NCI-H2196 treated with DMSO at 0.1 percent for 48 hours (cell line): ENCODE measurements around the gene ZCCHC24.

ENCODE experiments used
- DNase-seq: peaks from one replicate; lab custom pipeline; 2025; ENCODE audit not compliant: unreplicated experiment; lab: John Stamatoyannopoulos, UW

Gene ZCCHC24

GRCh38 chr10:79431891-79432831 lies 13.3 kb downstream of the ZCCHC24 start:
- DNase-seq: no peak

- no peak for DNase-seq
Observed at GRCh38 chr10:79431428-79431827, 14.0 kb downstream of the ZCCHC24 start.

DNA sequence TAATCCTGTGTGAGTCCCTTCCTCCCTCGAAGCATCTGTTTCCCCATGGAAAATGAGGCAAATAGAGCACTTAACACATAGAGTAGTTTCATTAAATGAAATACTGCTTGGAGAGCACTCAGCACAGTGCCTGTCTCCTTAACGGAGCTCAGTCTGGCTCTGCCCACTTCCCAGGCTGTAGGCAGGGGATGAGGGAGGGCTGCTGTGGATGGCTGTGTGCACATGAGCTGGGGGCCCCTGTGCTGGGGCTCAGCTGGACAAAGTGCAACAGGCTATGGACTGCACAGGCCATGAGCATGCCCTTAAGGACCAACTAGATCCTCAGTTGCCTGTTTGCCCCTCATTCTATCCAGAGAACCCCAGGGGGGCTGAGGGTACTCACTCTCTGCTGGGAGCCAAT lies 14.5 kb downstream of the ZCCHC24 start:
- no peak for DNase-seq

GRCh38 chr10:79430325-79430905 lies 15.0 kb downstream of the ZCCHC24 start:
- no peak for DNase-seq

GRCh38 chr10:79429751-79430150 lies 15.7 kb downstream of the ZCCHC24 start:
- no peak for DNase-seq

- DNase-seq: no peak
Observed at GRCh38 chr10:79427965-79428364, 17.5 kb downstream of the ZCCHC24 start.

DNA sequence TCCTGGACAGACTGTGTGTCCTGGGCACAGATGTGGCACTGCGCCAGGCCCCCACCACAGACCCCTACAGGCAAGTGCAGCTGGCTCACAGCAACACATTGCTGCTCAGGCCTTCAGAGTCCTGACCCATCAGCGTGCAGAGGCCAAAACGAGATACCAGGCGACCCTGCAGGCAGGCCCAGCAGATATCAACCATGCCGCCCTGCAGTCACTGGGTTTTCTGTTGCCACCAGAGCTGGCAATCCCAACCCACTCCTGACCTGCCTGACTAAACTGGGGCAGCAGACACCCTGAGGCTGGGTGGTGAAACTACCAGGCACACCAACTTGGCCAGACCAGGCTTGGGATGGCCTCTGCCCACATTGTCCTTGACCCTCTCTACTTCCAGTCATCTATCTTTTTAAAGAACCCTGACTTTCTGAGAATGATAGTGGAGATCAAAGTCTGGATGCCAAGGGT lies 20.3 kb downstream of the ZCCHC24 start:
- DNase-seq: no peak

DNA sequence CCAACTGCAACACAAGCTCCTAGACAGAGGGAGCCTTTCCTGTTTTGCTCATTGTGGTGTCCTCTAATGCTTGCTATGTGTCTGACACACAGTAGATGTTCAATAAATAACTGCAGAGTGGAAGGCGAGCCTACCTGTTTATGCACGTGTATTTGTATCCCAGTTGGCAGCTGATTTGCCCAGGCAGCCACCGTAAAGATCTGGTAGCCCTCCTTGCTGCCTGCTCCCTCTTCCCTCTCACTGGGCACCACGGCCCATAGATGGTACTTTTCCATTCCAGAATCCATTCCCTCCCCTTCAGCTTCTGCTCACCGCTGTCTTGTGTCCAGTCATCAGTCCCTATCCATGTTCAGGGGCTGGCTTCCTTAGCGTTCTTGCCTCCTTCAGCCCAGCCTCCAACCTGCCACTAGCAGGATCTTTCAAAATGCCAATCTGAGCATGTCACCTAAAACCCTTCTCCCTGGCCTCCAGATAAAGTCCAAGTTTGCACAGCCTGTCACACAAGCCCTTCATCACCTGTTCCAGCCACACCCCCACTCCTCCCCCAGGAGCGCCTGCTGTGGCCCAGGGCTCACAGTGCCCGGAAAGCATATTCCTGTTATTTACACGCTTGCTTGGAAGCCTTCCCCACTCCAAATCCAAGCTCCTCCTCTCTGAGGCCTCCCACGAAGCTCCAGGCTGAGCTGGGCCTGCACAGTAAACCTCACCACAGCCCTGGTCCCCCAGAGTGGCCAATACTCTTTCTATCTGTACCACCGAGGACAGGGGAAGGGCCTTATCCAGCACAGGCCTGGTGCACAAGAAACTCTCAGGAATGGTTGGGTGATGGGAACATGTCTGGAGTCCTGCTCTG lies 21.0 kb downstream of the ZCCHC24 start:
- peak; percentile 7 for DNase-seq

GRCh38 chr10:79422178-79422892 lies 23.1 kb downstream of the ZCCHC24 start:
- DNase-seq: no peak

- DNase-seq: no peak
Observed at GRCh38 chr10:79420974-79421688, 24.3 kb downstream of the ZCCHC24 start.

GRCh38 chr10:79418886-79419595 lies 26.4 kb downstream of the ZCCHC24 start:
- no peak for DNase-seq

DNA sequence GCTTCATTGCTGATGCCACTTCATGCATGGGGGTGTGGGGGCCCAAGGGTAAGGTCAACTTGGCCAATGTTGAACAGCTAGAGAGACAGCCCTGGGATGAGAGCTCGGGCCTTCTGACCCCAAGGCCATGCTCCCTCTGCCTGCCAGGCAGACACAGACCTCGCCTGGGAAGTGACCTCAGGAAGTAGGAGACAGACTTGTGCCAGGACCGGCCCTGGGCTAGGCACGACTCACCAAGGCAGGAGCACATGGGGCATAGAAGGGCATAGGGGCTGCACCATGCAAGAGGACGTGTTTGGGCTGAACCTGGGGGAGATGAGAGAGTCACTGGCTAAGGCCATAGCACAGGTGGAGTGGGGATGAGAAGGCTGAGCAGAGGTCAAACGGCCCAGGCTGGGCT lies 27.1 kb downstream of the ZCCHC24 start:
- no peak for DNase-seq

DNA sequence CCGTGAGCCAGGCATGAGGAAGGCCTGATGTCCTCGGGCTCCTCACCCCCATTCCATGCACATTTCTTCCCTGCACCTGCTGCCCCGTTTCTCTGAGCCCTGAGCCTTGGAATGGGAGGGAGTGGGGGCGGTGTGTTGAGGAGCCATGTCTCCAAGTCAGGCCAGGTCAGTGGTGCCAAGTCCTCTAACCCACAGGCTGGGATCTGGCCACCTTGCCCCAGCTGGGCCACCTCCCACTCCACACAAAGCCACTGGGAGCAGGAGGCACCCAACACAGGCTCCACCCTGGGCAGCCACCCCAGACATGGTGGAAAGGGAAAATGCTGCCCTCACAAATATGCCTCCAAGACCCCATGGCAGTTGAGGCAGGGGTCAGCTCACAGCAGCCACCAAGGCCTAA lies 27.7 kb downstream of the ZCCHC24 start:
- no peak for DNase-seq

DNA sequence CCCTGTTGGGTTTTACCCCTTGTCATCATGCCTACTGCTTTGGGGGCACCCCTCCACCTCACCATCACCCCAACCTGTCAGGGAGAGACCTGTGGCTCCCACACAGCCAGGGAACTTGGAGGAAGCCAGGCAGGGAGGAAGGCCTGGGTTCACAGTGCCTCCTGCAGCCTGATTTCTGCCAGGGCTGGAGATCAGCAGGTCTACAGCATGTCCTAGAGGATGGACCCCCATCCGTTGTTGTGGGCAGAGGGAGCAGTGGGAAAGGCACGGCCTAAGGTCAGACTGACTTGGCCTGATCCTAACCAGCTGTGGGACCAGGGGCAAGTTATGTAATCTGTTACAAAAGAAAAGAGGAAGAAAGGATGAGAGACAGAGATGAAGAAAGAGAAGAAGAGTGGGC lies 28.2 kb downstream of the ZCCHC24 start:
- DNase-seq: no peak

DNA sequence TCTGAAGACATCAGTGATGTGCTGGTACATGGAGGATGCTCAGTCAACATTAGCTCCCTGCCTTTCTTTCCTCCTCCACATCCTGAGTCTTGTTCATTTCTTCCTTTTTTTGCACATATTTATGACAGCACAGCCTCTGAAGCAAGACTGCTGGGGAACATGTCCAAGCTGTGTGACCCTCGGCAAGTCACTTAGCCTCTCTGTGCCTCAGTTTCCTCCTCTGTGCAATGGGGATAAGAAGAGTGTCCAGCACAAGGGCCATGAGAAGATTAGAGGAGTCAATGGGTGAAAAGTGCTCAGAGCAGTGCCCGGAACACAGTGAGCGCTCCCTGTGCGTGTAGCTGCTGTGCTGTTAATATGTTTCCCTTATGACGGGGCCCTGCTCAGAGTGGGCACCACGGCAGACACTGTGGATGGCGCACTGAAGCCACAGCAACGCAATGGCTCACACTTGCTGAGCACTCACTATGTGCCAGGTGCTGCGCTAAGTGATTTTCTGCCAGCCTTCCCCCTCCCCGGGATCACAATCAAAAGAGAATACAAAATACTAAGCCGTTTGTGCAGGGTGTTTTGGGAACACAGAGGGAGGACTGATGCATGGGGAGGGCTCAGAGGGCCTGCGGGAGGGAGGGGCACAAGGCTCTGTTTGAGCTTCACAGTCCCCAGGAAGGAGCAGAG lies 28.7 kb downstream of the ZCCHC24 start:
- DNase-seq: no peak

GRCh38 chr10:79415736-79416577 lies 29.5 kb downstream of the ZCCHC24 start:
- DNase-seq: no peak

DNA sequence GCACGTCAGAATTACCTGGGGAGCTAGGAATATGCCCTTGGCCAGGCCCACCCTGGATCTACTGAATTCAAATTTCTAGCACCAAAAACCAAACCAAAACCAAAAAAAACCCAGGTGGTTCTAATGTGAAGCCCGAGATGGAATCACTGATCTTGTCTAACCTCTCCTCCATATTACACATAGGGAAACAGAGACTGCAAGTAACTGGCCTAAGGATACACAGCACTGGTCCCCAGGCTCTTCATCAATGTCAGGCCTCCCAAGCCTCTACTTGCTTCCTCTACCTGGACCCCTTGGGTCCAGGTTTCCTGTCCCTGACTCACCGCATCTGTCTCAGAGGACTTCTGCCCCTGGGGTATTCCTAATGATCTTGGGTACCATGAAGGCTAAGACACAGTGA lies 30.7 kb downstream of the ZCCHC24 start:
- no peak for DNase-seq

DNA sequence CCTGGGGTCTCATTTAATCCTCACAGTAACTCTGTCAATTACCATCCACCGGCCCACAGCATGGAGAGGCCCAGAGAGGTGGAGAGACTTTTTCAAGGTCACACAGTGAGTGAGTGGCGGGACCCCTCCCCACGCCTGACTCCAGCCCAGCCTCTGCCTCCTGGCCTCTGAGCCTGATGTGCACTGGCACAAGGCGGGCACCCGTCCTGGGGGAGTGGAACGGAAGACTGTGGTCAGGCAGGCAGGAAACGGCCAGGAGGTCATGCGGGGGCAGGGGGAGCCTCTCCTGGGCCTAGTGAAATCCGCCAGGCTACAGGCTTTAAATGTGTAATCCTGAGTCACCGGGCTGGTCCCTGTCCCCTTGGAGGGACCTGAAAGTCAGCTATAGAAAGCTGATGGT lies 32.2 kb downstream of the ZCCHC24 start:
- no peak for DNase-seq
